GM21447 (cell line): ENCODE results near the gene SLIT1.
"Not testable (repeated sequence)": the region's sequence is repeated elsewhere in the genome, so short reads cannot be mapped to it uniquely, and the experiment has no call there.

Experiments
- ATAC-seq: cut with Tn5 transposase; IDR thresholded peaks from one replicate; pipeline ENCODE4 v1.9.1; 2021; ENCODE audit not compliant: unreplicated experiment

SLIT1 gene

DNA sequence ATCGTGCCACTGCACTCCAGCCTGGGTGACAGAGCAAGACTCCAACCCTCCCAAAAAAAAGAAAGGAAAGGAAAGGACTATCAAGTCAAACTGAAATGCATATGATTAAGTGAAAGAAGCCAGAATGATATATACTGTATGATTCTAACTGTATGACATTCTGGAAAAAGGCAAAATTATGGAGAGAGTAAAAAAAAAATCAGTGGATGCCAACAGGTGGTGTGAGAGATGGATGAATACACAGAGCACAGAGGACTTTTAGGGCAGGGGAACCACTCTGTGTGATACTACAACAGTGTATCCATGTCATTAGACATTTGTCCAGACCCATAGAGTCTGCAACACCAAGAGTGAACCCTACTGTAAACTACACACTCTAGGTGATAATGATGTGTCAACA lies 99.2 kb downstream of the SLIT1 start:
- no peak for ATAC-seq

DNA sequence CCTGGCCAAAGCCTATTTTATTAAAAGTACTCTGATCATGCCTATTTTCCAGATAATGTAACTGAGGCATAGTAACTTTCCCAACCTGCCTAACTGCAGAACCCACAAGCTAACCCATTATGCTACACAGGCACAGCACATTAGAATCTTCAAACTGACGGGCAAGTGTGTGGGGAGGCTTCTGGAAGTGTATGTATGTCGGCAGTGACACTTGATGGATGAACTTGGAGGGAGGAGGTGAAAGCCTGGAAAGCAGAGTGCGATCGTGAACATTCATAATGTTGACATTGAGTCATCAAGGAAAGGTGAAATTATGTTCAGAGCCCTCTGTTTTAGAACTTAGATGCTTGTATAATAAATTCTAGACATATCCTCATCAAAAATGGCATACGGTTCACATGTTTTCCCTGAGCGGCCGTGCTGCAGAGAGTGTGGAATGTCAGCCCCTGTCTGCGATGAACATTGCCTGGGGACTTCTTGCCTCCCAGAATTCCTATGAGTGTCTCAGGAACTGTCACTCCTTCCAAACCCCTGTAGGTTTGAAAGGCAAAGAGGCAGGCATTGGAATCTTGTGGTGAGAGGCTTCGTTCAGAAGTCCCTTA lies 102.4 kb downstream of the SLIT1 start:
- no peak for ATAC-seq

DNA sequence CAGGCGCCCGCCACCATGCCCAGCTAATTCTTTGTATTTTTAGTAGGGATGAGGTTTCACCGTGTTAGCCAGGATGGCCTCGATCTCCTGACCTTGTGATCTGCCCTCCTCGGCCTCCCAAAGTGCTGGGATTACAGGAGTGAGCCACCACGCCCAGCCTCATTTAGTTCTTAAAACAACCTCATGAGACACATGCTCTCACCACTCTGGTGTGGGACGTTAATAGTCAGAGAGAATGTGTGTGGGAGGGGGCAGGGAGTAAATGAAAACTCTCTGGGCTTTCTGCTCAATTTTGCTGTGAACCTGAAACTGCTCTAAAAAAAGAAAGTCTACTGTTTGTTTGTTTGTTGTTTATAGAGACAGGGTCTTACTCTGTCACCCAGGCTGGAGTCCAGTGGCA lies 103.2 kb downstream of the SLIT1 start:
- not testable (repeated sequence) for ATAC-seq

DNA sequence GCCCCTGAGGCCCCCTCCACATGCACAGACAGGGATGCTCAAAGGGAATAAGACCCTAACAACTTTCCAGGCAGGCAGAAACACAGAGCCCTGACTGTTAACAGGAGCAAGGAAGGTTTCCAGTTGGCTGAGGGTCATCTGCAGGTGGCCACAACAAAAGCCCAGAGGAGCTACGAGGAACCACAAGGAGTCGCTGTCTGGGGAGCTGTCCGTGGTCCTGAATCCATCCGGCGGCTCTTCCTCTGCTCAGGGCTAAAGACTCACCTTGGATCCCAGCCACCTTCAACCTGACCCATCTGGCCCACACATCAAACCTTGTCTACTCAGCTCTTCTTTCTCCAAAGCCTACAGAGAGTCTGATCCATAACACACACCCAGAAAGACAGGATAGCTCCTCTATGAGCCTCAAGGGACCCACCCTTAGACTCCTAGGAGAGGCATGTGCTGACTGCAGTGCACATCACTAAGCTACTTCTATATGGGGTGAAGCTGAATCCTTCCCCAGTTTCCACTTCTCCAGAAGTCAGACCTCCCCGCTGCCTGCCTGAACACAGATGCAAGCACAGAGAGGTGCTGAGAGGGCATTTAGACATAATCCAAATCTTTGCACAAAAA lies 104.0 kb downstream of the SLIT1 start:
- ATAC-seq: no peak

DNA sequence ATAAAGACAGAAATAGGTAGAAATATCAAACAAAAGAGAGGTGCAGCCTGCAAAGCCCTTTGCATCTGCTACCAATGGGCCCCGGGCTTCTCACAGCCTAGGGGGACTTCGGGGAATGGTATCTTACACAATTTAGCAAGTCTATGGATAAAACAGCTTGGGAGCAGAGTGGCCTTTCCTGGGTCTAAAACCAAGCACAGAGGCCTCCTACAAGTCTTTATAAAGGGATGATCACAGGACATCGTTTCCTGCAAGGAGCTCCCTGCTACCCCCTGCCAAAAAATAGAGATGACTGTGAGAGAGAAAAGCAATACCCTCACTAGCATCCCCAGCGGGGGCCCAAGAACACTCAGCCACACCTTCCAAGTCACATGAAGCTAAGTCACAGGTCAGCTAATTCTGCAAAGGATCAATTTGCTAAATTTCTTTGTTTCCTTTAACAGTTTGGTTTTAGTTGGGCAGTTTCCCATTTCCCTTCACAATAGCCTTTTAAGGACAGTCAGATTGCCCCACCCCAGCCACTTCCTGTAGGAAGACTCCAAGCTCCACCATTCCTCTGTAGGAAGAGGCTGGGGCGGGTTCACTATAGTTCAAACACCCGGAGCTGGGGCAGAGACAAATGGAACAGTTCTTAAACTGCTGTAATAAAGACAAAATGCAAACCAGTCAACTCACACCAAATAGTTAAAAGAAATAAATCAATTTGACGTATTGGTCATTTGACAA lies 105.5 kb downstream of the SLIT1 start:
- no peak for ATAC-seq

DNA sequence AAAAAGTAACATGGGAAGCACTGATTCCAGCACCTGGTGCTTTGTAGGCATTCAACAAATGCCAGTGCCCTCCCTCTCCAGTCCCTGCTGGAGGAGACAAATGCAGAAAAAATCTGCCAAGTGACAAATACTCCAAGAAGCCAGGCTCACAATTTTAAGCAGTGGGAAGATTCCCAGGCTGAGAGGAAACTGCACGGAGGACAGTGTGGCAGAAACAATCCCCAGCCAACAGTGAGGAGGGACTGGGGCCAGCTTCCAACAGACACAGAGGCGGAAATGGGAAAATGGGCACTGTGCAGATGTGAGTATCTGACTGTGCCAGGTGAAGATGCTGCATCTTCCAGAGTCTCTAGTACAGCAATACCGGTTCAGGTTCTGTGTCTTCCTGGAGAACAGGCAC lies 106.3 kb downstream of the SLIT1 start:
- no peak for ATAC-seq

DNA sequence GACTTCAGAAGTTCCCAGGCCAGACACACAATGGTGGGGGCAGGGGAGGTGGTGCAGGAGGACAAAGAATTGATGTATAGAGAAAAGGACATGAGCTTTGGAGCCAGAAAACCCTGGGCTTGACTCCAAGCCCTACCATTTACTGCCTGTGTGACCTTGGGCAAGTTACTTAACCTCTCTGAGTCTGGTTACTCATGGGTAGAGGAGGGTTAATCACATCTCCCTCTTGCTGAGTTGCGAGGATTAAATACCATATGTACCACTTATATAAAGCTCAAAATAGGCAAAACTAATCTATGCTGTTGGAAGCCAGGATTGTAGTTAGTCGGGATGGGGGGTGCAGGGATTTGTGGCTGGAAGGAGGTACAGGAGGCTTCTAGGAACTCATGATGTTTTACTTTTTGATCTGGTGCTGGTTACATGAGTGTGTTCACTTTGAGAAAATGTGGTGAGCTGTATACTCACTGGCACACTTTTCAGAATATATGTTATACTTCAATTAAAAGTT lies 106.8 kb downstream of the SLIT1 start:
- no peak for ATAC-seq

DNA sequence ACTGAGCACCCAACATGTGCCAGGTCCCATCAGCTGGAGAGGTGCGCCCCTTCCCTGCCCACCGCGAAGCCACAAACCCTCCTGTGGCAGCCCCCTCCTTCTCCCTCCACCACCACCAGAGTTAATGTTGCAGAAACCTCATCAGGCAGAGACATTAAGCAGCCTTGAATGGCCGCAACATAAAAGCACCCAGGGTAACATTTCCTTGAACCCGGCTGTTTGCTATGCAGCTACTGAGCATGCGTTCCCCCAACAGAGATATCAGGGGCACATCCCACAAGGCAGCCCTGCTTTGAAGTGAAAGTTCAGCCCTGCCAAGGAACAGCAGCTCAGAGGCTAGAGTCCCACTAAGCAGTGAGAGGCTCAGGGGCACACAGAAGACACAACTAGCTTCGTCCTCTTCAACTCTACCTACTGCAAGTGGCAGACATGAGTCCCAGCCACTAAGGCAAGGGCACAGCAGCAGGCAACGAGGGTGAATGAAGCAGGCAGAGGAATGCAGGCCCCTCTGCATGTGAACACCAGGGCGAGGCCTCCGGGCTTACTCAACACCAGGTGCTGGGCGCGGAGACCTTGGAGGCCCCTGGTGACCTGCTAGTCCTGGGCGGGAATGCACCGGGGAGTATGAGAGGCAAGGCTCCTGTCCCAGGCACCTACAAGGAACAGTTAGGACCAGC lies 107.4 kb downstream of the SLIT1 start:
- no peak for ATAC-seq

DNA sequence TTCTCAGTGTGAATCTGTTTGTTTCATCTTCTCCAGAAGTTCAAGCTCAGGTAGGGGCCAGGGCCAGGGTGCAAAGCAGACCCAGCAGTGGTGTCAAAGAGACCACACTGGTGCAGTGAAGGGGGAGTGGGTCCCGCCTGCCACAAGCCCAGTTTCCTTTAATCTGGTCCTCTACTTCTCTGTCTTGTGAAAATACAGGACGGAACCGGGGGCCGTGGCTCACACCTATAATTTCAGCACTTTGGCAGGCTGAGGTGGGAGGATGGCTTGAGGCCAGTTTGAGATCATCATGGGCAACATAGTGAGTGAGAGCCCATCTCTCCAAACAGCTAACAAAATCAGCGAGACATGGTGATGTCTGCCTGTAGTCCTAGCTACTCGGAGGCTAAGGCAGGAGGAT lies 109.0 kb downstream of the SLIT1 start:
- no peak for ATAC-seq

DNA sequence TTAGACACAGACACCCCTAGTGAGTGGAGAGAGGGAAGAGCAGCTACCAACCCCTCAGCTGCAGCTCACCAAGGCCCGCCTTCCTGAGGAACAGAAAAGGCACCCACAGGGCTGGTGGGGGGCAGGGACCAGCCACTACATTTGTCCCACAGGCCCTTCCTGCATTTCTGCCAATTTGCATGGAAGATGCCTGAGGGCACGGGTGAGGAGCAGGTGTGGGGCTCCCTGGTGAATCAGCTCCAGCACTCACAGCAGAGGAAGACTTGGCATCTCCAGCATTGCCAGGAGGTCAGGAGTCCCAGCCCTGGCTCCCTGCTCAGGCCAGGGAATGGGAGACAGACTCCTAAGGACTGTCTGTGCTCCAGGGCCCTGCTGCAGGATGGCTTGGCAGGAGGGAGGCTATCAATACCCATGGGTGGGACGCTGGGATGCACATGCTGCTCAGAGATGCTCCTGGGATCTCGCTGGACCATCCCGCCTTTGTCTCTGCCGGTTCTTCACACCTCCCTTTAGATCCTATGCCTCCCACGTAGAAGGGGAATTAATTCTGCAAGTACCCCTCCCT lies 109.7 kb downstream of the SLIT1 start:
- no peak for ATAC-seq

DNA sequence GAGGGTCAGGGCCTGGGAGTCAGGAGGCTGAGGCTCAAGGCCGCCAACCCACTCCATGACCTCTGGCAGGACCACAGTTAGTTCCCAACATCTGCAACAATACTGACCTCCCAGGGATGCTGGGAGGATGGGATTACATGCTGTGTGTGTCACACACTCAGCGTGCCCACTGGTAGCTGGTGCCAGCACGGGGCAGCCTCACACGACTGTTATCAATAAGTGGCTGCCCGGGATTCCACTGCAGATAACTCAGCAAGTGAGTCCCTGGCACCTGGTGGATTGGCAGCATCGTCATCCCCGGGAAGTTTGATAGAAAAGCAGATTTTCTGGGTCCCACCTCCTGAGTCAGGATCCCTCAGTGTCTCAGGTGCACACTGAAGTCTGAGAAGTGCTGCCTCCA lies 110.3 kb downstream of the SLIT1 start:
- ATAC-seq: no peak

DNA sequence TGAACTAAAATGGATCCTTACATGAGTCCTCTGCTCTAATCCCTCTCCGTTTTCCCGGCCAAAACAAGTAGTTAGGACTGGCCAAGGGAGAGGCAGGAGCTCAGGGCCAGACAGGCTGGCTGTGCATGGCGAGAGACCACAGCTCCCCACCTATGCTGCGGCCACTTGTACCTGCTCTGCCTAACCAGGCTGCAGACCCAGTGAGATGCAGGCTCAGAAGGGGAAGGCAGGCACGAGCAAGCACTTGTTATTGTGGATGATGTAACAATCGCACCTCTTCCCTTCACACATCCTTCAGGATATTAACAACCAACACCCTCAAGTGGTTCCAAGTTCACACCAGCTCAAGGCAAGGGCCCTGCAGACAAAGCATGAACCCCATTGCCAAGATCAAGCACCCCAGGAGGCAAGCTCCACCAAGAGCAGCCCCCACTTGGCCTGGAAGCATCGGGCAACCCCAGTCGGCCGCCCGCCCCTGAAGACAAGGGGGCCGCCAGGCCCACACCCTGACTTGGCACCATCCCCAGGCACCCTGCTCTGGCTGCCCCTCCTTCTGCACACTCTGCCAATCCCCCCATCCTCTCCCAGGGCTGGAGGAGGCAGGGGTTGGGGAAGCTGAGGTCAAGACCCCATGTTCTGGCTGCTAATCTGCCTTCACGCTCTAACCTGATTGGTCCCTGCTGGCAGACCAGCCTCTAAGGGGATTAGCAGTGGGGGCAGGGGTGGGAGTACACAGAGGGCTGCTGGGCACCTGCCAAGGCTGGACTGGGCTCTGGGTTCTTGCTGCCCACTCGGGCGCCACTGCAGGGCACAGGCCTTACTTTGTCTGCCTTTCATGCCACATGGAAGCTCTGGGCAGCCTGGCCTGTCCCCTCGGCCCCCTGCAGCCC lies 111.3 kb downstream of the SLIT1 start:
- no peak for ATAC-seq

DNA sequence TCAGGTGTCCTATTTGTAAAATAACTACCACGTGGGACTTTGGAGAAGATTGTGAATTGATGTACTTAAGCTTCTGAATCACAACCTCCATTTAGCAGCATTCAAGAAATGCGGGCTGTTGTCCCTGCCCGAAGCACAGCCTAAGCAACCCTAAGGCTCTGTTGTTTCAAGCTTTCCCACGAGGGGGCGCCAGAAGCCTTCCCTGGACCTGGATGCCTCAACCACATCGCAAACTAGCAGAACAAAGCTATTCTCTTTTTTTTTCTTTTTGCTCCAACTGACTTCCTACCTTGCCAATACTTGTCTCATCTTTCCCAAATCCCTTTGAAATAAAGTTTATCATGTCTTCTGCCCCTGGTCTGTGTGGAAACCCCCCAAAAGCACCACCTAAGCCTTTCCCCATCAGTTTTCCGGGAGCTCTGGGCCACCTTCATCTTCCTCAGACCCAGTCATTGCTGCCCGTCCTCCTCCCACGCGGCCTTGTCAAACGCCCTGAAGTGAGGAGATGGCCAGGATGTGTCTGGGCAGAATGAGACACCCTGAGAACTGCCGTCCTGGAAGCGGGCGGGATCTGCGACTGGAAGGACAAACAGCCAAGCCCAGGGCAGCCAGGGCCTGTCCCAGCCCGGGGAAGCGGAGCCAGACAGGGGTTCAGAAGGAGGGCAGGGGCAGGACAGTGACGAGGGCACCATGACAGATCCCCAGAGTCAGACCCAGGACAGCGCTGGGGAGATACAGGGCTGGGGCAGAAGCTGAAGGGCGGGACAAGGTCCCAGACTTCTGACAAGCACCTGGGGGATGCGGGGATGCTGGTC lies 112.7 kb downstream of the SLIT1 start:
- no peak for ATAC-seq

DNA sequence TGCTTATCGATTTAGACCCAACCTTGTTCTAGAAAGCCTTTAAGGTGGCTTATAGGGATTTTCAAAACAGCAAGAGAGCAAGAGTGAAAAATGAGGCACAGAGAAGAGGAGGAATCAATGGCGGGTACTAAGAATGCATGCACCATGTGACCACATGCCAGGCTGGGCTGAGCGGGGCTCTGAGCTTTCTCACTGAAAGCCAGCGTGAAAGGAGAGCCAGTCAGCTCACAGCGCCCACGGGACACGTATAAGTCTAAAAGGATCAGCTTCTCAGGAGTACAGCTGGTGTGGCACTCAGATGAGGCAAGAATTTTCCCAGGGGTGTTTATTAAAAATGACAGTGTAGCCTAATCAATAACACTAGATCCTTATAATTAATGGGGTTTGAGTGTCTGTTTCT lies 114.3 kb downstream of the SLIT1 start:
- no peak for ATAC-seq

DNA sequence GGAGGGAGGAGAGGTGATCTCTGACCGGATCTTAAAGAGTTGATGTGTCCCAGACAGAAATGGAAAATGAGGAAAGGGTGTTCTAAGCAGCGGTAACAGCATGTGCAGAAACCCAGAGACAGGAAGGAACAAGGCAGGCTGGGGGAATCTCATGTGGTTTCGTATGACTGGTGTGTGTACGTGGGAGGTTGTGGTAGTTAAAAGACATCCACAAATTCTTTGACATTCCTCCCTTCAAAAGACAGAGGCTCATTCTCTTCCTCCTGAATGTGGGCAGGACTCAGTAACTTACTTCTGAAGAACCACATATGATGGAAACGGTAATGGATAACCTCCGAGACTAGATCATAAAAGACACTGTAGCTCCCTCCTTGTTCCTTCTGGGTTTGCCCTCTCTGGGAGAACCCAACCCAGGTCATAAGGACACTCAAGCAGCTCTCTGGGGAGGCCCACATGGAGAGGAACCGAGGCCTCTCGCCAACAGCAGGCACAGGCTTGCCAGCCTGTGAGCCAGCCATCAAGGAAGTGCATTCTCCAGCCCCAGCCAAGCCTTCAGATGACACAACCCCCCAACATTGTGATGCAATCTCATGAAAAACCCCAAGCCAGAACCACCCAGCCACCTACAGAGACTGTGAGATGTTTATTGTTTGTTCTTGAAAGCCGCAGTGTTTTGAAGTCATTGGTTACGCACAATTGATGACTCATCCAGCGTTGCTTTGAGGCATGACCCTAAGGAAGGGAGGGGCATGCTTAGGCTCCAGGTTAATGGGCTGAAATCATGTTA lies 116.0 kb downstream of the SLIT1 start:
- no peak for ATAC-seq

DNA sequence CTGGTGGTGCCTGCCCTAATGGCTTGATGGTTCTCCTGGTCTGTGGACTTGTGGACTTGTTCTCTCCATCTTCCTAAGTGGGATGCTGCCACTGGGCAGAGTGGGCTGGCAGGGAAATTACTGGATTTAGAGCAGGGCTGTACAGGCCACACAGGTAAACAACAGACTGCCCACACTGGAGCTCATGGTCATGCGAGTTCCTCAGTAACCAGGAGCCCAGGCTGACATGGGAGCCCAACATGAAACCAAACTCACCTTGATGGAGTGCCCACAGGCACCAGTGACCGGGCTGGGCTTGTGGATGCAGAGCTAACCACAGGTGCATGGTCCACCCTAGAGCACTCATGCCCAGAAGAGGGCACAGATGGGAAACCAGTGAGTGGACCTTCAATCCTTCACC lies 116.7 kb downstream of the SLIT1 start:
- no peak for ATAC-seq

DNA sequence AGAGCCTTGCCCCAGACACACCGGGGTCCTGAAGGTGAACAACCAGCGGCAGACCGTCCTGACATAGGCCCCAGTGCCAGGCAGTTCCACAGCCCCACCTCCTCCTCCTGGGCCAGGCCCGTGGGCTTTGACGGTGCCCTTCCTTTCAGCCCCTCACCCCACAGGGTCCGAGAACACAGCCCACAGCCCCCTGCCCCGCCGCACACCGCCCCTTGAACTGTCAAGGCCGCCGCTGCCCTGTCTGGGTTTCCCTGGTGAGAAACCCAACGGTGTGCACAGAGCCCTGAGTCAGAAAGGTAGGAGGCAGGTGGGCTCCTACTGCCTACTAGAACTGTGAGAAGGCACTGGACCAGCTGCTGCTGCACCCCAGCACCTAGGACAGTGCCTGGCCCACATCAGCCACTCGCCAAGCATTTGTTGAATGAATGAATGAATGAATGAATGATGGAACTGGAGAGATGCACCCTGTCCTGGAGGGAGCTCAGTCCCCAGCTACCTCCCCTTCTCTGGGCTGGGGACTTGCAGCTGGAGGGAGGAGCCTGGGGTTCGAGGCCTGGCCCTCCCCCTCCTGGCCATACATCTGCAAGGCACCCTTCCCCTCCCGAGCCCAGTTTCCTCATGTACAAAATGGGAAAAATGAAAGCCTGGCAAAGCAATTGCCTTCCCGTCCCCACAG lies 117.9 kb downstream of the SLIT1 start:
- no peak for ATAC-seq

DNA sequence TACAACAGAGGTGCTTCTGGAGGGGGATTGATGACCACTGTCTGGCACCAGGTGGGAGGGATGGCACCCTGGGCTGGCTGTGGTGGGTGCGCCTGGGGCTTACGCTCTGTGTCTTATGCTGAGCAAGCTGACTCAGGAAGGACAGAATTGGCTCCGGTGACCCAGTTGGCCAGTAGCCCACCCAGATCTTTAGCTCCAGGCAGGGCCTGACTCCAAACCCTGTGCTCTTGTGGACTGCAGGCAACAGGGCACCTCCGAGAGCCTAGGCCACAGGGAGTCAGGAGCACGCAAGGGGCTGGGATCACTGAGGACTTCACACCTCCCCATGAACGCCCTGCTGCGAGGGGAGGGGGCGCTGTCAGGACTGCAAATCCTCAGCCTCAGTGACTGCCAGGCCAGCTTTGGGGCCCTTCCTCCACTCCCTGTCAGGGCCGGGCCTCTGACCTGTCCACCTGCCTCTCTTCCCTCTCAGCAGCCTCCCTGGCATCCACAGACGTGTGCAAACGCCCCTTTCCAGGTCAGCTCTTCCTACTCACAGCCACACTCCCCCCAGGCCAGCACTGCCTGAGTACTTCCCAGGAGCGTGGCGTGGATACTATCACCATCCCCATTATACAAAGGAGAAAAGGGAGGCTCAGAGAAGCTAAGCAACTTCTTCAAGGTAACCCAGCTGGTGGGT lies 118.7 kb downstream of the SLIT1 start:
- ATAC-seq: no peak
